Fibroblast of the aortic adventitia (primary cell): ENCODE measurements around the gene SMARCA4. TPM values are rescaled to one million over a fixed set of nuclear protein-coding genes. Genes with fewer than 3 reads are reported as not detected.

ENCODE experiments used
- DNase-seq: peaks from one replicate; pipeline ENCODE4 v3.0.0-alpha.2; 2010; ENCODE audit warnings: low read depth
- H3K4me3 ChIP-seq: 2 replicates; pipeline ENCODE4 v1.5.1; 2011; ENCODE audit warnings: low read depth, mild to moderate bottlenecking, control low read depth, low read length, moderate library complexity
- CTCF ChIP-seq: IDR thresholded peaks from 2 replicates; pipeline ENCODE4 v1.5.1; 2011; ENCODE audit warnings: mild to moderate bottlenecking, low read length, control low read depth, inconsistent platforms; ENCODE audit not compliant: insufficient read depth
- total RNA-seq: library from RNA; depleted of rRNA; stranded (reverse); fragments of >200 nt; gene quantifications from 2 replicates; pipeline ENCODE4 v1.2.3, GENCODE V29; 2012; ENCODE audit warnings: low replicate concordance

The SMARCA4 gene
- total RNA-seq, 1 donor, result 63.8 TPM

GRCh38 chr19:11020982-11021759 is 60.3 kb downstream of the SMARCA4 start:
- no peak overlapping the region for H3K4me3 ChIP-seq
- no peak for TF ChIP-seq CTCF
- no peak for DNase-seq

GRCh38 chr19:11021760-11022144 is 60.9 kb downstream of the SMARCA4 start:
- H3K4me3 ChIP-seq, result no peak overlapping the region
- TF ChIP-seq CTCF, result no peak
- DNase-seq, result no peak

GRCh38 chr19:11023016-11023415 is 62.2 kb downstream of the SMARCA4 start:
- no peak overlapping the region for H3K4me3 ChIP-seq
- no peak for DNase-seq
- TF ChIP-seq CTCF, result no peak

GRCh38 chr19:11023710-11024109 is 62.9 kb downstream of the SMARCA4 start:
- no peak overlapping the region for H3K4me3 ChIP-seq
- no peak for DNase-seq
- TF ChIP-seq CTCF, result no peak

GRCh38 chr19:11024259-11024658 is 63.4 kb downstream of the SMARCA4 start:
- H3K4me3 ChIP-seq, result no peak overlapping the region
- no peak for DNase-seq
- TF ChIP-seq CTCF, result no peak

- DNase-seq, result no peak
- H3K4me3 ChIP-seq, result no peak overlapping the region
- no peak for TF ChIP-seq CTCF
Observed at GRCh38 chr19:11025006-11025405, 64.2 kb downstream of the SMARCA4 start.

GRCh38 chr19:11025445-11025844 is 64.6 kb downstream of the SMARCA4 start:
- no peak for TF ChIP-seq CTCF
- H3K4me3 ChIP-seq, result no peak overlapping the region
- no peak for DNase-seq
